Cortex of kidney (tissue), 1 donor: ENCODE results near the gene NAV3.

Experiments
- DNase-seq: peaks from one replicate; lab custom pipeline; 2025; lab: John Stamatoyannopoulos, UW

Gene NAV3

DNA sequence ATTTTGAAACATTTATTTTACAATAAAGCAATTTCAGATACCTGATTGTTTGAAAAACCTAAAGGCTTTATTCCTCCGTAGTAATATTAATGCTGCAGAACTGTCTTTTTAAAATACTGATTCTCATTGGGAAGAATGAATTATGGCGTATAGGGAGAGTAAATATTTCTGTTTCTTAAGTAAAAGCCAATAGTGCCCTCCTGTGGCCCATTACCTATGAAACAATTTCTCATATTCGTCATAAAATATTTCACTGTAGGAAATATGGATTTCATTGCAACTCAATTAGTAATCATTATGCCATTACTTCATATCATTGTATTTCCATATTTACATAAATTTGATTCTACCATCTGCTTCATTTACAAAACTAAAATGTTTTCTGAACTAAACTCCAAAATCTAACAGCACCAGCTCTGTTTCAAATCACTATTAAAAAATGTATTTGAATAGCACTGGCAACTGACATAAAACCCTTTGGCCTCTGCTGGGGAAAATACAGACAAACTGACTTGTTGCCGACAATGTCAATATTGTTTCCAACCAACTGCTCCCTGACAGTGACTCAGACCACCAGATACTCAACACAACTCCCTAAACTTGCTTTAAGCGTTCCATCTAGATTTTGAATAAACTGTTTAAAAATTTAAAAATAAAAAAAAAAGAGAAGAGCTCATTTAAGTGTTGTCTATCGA, 290.3 kb downstream of the NAV3 start:
- no peak for DNase-seq

DNA sequence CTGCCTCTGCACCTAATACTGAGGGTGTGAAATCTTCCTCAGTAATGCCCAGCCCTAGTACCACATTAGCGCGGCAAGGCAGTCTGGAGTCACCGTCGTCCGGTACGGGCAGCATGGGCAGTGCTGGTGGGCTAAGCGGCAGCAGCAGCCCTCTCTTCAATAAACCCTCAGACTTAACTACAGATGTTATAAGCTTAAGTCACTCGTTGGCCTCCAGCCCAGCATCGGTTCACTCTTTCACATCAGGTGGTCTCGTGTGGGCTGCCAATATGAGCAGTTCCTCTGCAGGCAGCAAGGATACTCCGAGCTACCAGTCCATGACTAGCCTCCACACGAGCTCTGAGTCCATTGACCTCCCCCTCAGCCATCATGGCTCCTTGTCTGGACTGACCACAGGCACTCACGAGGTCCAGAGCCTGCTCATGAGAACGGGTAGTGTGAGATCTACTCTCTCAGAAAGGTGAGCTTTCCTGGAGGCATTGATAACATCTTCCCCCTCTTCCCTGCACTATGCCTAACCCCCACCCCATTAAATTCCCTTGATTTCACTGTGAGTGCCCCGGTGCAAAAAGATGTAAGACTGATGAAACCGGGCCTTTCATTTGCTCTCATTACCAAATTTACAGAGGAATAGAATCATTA, 291.4 kb downstream of the NAV3 start:
- no peak for DNase-seq

DNA sequence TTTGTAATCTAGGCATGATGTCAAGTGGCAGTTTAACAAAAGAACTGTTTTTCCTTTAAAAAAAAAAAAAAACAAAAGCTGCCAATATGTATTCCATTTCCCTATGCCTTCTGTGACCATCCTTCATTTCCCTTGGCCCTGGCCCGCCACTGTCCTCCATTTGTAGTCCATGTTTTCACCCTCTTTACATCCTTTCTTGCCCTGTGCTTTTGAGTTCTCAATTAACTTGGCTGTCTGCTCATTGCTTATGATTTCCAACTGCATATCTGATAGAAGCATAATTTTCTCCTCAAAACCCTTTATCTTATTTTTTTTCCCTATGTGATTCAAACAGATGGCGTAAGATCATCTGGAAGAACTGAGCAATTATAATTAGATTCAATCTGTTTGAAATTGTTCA, 297.5 kb downstream of the NAV3 start:
- DNase-seq, result no peak

DNA sequence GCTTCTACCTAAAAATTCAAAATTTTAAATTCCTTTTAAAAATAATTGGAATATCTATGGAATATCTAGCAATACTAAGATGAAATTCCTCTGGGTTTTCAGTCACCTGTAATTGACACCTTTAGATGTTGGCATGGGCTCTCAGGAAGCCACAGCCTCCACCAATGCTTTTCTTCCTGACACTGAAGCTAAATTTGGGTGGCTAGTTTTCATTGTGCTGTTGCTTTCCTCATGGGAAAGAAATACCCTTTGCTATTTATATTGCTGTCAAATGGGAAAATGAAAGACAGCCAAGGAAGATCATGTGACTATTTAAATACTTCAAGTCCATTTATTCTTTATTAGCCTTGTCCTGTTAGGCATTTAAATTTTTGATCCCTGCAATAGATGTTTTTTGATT, 313.0 kb downstream of the NAV3 start:
- no peak for DNase-seq

DNA sequence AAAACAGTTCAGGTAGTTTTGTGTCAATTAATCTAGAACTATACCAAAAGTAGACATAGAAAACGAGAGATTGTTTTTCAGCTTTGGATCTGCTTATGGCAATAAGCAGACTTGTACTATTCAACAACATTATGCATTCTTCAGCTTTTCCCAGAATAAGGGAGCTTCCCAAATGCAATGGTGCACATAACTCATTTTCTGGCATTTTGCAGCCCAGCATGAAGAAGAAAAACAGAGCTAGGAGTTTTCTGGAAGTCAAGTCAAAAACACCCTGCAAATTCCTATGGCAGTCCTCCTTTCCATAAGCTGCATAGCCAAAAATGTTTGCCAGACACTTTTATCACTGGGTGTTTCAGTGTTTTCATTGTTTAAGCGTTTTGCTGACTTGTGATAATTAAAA, 314.7 kb downstream of the NAV3 start:
- DNase-seq, result no peak

GRCh38 chr12:78146365-78146772, 315.7 kb downstream of the NAV3 start:
- DNase-seq, result no peak

DNA sequence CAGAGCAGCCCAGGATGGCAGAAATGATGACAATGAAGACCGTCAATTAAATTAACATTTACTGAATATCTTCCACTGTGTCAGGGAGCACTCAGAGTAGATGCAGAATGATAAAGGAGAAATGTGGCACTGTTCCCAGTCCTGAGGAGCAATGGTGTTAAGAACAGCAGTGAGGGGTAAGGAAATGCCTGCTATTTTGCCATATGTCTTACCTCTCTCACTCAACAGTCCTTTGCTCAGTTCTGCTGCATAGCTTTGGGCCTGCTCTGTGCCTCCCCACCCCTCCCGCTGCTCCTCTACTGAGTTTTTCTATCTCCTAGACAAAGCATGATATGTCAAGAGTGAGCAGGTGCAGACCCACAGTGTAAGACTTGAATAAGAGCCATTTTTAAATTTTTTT, 318.8 kb downstream of the NAV3 start:
- DNase-seq, result no peak

DNA sequence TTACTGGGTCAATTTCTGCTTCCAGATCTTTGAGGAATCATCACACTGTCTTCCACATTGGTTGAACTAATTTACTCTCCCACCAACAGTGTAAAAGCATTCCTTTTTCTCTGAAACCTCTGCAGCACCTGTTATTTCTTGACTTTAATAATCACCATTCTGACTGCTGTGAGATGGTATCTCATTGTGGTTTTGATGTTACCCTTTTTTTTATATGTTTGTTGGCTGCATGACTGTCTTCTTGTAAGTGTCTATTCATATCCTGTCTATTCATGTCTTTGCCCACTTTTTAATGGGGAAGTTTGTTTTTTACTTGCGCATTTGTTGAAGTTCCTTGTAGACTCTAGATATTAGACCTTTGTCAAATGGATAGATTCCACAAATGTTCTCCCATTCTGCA, 324.9 kb downstream of the NAV3 start:
- DNase-seq, result no peak

DNA sequence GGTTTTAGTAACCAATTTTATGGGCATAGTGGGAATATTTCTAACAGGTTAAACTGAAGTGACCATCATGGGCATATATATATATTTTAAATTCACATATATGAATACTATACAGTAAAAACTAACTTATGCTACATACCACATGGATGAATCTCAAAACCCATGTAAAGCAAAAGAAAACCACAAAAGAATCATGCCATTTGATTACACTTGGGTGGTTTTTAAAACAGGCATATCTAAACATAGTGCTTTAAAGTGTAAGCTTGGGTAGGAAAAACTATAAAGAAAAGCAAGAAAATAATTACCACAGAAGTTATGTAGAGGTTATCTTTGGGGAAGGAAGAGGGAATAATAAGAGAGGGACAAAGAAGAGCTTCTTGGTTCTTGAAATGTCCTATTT, 326.1 kb downstream of the NAV3 start:
- DNase-seq, result no peak

DNA sequence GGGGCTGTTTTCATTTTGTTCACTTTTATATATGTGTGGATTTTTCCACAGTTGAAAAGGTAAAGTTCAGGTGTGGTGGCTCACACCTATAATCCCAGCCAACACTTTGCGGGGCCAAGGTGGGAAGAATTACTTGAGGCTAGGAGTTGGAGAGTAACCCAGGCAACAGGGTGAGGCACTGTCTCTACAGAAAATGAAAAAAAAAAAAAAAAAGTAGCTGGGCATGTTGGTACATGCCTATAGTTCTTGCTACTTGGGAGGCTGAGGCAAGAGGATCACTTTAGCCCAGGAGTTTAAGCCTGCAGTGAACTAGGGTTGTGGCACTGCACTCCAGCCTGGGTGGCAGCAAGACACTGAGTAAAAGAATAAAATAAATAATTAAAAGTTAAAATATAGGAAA, 326.5 kb downstream of the NAV3 start:
- no peak for DNase-seq

DNA sequence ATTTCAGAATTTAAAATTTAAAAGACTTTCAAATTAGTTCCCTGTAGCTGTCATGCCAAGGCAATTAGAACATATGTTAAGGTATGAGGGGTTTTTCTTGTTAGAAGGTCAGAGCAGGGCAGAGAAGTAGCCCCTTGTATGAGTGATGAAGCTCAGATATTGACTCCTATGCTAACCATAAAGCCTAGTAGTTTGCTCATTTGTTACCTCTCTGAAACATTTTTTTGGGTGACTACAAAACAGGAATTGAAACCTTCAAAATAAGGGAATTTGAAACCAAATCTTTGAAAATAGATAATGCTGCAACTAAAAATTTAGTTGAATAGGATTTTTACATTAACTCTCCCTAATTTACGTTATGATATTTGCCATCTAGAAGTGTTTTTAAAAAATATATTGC, 333.5 kb downstream of the NAV3 start:
- DNase-seq, result no peak

DNA sequence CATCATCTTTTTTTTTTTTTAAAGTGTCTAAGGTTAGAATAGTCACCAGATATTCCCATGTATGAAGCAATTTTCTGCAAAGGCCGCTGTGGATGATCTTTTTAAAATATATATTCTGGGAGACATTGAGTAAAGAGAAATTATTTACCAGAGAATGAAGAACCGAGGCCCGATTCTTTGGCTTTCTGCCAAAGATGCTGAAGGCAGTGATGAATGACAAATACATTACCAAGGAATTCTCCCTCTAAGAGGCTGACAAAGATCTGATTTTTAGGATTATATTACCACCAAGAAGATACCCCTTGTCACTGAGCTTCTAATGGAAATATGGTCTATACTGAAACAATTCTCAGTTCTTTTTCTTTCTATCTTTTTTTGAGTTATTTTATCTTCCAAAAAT, 336.8 kb downstream of the NAV3 start:
- DNase-seq, result no peak

- DNase-seq, result no peak
Measured at GRCh38 chr12:78171061-78171460, 340.4 kb downstream of the NAV3 start.

- DNase-seq, result no peak
Measured at GRCh38 chr12:78176643-78177042, 345.9 kb downstream of the NAV3 start.

DNA sequence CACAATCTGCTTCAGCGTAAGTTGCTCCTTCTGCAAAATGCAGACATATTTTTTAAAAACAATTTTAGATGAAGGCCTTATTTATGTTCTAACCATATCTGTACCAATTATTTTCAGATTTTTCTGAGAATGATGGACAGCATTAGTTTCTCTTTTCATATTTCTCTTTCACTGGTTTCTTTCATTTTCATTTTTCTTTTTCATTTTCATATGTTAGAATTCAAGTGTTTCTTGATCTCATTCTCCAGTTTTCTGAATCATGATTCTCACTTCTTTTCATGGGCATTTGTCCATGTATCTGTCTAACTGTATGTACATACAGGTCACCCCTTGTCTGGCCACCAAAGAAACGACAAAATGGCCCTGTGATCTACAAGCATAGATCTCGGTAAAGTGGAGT, 346.6 kb downstream of the NAV3 start:
- DNase-seq, result no peak

GRCh38 chr12:78179346-78179745, 348.7 kb downstream of the NAV3 start:
- DNase-seq, result no peak

DNA sequence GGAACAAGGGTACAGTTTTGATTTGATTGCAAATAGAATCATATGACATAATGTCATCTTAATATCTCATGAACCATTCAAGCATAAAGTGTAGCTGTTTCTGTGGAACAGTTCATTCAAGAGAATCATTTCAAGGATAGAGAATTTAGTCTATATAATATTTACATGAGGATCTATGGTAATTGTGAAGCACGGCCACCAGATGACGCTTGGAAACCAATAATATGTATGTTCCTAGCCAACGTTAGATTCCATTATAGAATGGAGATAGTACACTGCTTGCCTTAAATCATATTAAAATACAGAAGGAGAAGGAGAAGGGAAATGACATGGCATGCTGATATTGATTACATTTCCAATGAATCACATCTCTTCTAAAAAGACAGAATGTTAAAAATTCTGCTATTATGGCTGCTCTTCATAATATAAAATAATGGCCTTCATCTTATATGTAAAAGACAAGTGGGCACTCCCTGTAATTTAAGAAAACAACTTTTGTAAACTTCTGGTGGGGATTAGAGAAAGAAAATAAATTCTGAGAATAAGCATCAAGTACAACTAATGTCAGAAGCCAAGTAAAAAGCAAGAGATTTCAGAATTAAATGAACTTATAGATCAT, 351.0 kb downstream of the NAV3 start:
- DNase-seq, result no peak

DNA sequence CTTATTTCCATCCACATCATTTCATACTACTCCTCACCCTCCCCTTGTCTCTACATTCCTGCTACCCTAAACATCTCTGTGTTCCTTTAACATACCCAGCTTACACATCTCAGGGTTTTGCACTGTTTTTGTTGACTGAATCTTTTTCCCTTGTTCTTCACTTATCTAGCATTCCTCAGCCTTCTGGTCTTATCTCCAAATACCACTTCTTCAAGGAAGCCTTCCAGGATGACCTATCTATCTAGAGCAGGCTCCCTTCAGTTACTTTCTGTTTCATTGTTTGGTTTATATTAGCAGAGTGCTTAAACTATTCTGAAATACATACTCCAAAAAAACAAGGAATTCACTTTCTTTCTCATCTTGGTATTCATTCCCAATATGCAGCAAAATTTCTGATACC, 353.1 kb downstream of the NAV3 start:
- DNase-seq, result no peak

GRCh38 chr12:78185109-78185508, 354.4 kb downstream of the NAV3 start:
- no peak for DNase-seq

GRCh38 chr12:78185651-78186050, 355.0 kb downstream of the NAV3 start:
- no peak for DNase-seq

DNA sequence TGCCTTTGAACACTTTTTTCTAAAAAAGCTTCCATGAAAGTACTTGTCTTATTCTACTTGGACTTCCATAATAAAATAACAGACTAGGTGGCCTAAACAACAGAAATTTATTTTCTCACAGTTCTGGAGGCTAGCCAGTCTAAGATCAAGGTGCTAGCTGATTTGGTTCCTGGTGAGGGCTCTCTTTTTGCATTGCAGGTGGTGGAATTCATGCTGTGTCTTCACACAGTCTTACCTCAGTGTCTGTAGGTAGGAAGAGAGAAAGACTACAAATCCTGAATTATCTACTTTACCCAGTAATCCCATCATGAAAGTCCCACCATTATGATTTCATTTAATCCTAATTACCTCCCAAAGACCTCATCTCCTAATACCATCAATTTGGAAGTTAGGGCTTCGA, 356.0 kb downstream of the NAV3 start:
- no peak for DNase-seq

GRCh38 chr12:78187741-78188140, 357.0 kb downstream of the NAV3 start:
- no peak for DNase-seq

DNA sequence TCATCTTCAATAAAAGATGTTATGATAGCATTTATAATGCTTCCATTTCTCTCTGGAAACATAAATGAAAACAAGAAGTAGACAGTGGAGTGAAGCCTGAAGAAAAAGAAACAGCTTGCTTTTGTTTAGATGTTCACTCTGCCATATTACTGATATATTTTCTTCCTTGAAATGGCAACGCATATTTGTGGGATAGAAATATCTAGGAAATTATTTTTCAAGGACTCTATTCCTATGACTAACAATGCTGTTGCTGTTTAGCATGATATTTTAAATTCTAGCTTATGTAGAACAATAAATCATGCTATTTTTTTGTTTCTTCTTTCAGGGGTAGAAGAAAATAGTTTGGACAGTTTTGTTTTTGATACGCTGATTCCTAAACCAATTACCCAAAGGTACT, 359.0 kb downstream of the NAV3 start:
- DNase-seq, result no peak

DNA sequence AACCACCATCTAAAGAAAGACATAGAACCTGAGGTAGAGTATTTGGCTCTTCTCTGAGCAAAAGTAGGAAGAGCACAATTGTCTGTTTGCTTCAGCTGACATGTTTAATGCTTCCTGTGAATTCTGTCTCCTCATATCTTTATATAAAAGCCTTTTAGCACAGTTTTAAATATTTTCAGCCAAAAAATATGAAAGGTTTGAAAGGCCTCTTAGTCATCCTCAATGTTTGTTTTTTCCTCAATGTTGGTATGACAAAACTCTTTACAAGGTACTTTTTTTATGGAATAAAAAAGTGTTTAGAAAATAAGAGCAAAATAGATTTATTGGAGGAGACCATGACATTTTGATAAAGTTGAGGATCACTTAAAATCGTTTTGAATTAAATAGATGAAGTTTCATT, 360.9 kb downstream of the NAV3 start:
- DNase-seq, result no peak
